GM19043 (cell line): ENCODE data around the gene PPP1R14B.
"Not testable (repeated sequence)": the region's sequence is repeated elsewhere in the genome, so short reads cannot be mapped to it uniquely, and the experiment has no call there.

Experiments
- ATAC-seq: cut with Tn5 transposase; IDR thresholded peaks from one replicate; pipeline ENCODE4 v1.9.1; 2021; ENCODE audit warnings: low read depth; ENCODE audit not compliant: unreplicated experiment

PPP1R14B gene

DNA sequence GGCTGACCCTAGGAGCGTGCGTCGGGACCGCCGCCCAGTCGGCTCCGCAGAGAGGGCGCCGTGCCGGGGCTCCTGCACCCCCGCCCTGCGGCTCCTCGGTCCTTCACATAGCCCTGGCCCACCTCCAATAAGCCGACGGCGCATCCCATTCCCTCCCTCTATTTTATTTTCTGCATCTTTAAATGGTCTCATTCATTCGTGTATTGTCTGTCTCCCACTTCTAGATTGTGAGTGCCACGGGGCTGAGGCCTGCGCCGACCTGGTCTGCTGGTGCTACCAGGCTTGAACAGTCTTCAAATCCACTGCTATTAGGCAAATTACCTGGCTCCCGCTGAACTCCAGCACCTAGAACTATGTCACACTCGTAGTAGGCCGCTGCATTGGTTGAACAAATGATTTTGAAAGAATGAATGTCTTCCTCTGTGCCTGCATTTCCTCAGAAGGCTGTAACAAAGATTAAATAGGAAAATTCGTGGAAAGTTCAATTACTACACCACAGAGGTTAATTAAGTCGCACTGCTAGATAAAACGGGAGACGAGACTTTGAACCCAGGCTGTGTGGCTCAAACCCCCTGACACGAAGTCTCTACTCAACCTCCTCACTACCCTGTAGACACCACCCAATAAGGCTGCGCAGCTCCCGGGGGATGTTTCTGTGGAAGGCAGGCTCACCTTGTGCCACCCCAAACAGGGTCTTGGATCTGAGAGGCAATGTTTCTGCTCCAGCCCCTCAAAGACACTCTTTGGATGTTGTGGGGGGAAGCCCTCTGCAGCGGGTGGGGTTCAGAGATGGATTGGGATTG is 1.2 kb upstream of the PPP1R14B start:
- ATAC-seq: no peak

DNA sequence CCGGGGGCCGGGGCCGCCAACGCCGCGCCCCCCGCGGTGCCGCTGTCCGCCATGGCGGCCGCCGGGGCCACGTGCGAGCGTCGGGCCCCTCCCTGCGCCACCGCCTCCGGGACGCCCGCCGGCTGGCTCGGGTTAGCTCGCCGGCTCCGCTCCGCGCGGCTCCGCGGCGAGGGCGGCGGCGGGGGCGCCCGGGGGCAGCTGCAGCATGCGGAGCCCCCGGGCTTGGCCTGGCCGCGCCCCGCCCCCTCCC is 197 bp downstream of the PPP1R14B start:
- ATAC-seq: not testable (repeated sequence)

DNA sequence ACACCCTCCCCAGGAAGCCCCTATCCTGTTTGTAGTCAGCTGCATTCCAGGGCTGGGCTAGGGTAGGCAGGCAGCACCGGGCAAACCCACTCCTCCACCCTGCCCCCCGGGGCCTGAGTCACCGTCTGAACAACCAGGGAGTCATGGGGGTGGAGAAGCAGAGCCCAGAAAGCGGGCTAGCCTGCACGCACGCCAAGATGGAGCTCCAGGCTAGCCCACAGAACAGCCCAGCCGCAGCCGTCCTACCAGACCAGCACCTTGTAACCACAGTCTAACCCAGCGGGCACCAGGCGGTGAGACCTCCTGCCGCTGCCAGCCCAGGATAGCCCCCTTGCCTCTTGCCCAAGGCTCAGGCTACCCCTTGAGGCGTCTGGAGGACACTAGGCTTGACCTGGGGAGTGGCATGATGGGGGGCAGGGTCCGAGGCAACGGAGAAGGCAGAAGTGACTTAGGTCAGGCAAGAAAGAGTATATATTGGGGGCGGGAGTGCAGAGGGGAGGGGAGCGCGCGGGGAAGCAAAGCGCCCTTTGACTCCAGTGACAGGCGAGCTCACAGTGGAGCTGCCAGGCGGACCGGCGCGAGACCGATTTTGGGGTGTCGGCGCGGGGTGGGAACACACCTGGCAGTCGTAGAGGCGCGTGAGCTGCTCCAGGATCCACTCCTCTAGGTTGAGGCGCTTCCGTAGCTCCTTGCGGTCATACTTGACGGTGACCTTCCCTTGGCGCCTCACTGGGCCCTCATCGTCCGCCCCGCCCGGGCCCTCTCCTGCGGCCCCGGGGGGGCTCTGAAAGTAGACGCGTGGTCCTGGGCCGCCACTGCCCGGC is 734 bp downstream of the PPP1R14B start:
- ATAC-seq: no peak

DNA sequence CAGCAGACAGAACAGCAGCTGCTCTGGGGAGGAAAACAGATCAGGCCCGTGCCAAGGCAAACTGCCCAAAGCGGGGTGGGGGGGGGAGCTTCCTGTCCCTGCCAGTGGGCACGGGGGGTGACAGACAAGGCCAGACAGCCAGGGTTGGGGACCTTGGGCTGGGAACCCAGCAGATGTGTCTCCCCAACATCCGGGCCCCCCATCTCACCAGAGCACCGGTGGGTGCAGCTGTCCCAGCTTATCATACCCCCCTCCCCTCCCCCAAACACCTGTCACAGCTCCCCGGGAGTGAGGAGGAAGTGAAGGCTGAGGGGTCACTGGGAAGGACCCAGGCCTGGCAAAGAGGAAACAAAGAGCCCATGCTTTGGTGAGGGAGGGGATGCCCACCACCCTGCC is 1.3 kb downstream of the PPP1R14B start:
- ATAC-seq: no peak

DNA sequence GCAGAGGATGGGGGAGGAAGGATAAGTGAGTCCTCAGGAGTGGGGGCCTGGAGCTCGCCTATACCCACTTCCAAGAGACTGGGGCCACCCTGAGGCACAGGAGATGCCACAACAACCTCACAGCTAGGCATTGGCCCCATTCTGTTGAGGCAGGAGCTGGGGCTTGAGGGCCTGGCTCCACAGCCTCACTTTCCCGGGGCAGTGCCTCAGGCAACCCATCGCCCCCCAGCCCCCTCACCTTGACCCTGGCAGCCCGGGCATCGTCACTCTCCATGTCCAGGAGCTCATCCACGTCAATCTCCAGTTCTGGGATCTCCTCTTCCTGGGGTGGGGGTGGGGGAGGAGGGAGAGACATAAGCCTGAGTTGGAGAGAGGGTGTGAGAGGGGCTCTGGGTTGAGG is 1.8 kb downstream of the PPP1R14B start:
- no peak for ATAC-seq

DNA sequence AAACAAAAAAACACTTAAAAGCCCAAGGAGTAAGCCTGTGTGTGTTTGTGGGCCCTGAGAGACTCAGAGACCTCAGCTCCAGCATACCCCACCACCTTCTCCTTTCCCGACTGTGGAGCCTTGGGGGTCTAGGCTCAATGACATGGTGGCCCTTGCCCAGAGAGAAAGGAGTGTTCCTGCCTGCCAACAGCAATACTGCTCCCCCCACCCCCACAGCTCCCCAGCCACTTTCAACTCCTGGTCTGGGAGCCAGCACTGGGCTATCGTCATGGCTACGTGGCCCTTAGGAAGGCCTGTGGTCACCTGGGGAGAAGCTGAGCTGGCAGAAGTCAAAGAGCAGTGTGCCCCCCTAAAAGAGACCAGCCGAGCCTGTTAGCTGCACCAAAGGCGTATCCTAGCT is 2.6 kb downstream of the PPP1R14B start:
- ATAC-seq: no peak

DNA sequence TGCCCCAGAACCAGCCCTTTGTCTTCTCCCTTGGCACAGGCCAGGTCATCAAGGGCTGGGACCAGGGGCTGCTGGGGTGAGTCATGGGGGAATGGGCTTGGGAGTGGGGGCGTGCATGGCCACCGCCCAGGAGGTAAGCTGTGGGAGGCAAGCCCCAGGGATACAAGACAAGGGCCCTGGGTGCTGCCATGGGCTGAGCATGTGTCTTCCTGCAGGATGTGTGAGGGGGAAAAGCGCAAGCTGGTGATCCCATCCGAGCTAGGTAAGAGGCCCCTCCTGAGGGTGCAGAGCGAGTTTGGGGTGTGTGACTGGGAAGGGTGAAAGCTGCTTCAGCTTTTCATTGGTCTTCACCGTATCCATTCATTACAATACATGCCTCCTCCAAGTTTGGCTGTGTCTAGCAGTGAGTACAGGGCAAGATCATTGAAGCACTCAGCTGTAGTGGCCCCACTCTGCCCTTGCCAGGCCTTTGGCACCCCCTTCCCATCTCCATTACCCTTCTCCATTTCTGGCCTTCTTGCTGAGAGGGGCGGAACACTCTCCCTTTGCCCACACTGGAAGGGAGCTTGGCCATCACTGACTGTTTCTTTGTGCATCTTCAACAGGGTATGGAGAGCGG is 3.4 kb downstream of the PPP1R14B start:
- ATAC-seq: no peak

DNA sequence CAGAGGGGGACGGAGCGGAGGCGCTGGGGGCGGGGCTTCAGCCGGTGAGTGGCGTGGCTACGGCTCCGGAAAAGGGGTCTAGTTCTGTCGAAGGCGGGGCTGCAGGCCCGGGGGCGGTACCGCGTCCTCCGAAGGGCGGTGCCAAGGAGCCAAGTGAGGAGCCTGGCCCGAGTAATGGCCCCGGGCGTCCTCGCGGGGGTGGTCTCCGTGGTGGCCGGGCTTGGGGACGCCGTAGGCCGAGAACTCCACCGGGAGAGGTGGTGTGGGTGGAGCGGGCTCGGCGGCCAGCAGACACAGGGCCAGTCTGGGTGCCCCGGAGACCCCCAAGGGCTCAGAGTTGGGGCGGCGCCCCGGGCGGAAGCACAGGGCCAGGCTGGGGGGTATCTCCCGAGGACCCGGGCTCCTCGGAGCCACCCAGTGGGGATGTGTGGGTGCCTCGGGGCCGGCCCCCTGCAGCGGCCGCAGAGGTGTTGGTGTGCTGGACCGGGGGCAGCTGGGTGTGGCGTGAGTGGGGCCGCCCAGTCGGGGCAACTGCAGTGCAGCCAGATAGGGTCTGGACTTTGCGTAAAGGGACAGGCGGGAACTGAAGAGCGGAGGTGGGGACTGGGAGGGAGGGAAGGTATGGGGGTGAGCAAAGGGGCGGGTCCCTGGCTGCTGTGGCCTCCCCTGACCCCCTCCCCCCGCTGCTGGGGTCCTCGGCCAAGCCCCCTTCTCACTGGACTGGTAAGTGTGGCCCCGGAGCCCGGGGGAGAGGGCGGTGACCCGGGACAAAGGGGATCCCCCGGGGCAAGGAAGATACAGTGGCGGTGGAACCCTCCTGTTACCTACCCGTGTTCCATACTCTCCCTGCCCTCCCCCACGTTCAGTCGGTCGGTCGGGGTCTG is 5.0 kb downstream of the PPP1R14B start:
- peak; percentile 53 for ATAC-seq

DNA sequence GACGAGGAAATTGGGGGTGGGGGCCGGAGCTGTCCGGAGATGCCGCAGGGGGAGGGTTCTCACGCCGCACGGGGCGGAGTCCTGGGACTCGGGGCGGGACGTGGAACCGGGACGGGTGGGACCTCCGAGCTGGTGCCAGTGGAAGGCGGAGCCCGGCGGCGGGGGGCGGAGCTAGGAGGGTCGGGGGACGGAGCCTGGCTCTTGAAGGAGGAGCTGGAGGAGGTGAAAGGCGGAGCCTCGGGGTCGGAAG is 5.6 kb downstream of the PPP1R14B start:
- ATAC-seq: peak; percentile 56

DNA sequence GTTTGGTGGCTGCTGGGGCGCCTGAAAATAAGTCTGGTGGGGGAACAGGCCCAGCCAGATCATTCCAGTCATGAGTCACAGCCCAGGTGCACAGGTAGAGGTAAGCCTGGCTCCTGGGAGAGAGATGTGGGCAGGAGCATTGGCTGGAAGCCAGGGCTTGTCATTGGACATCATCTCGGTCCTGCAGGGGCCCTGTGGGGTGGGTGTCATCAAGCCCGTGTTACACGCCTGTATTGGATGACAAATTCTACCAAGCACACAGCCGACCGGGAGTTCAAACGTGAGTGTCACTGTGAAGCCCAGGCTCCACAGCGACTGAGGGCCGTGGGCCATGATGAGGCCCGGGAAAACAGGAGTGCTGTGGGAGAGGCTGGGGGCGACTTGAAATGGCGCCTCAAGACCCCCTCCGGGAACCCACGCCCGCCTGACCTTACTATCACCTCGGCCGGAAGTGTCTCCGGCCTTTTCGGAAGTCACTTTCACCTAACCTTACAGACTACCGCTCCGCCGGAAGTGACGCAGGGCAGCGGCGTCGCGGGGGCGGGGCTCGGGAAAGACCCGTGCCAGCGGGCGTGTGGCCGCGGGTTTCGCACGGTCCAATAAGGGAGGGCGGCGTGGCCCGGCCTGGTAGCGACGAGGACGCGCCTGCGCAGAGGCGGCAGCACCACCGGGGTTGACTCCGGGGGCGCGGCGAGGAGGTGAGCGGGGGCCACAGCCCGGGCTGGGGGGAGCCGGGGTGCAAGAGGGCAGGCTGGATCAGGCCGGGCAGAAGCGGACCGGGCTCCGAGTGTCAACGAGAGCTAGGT is 6.1 kb downstream of the PPP1R14B start, which contains the start of gene FKBP2:
FKBP2 (plus strand) TSS at position 661 of the 806 bp plus-strand sequence. CDS start 1,293 bp downstream, outside the sequence.
- ATAC-seq: peak; percentile 34

DNA sequence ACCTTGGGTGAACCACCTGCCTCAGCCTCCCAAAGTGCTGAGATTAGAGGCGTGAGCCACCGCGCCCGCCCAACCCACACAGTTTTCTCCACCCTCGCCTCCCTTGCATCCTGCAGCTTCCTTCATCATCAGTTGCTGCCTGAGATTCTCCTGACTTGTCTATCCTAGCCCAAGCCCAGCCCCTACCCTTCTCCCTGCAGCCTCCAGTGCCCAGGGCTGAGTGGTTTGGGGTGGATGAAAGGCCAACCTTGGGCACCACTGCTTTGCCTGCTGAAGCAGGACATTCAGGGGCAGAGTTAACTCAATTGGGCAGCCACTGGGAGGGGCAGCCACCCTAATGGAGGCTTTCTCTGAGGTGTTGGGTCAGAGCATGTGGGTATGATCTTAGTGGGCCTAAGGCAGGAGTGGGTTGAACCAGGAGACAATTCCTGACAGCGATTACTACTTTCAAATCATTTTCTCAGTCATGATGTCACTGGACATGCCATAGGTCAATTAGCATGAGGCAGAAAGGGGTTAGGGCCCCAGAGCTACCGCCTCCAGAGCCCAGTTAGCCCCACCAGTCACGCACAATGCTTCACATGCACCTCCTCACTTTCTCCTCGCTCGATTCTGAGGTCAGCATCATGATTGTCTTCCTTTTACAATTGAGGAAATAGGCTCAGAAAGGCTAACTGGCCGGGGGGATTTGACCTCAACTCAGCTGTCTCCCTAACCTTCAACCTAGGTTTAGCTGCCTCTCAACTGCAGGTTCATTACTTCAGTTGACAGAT is 6.9 kb downstream of the PPP1R14B start:
- no peak for ATAC-seq

DNA sequence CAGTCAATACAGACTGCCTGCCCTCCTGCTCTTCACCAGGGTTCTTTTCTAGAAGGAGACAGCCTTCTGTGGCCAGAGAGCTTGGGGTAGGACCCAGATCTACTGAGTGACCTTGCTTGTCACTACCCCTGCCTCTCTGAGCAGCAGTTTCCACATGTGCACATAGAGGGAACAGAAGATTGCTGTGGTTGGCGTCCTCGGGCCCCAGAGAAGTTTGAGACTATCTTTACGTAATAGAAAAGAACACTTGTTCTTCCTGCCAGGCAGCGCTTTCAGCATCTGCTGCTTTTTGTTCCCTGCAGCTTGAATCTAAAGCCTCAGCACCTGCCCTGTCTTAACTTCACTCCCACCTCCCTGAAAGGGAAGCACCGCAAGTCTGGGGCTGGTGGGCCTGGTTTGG is 7.7 kb downstream of the PPP1R14B start:
- no peak for ATAC-seq

DNA sequence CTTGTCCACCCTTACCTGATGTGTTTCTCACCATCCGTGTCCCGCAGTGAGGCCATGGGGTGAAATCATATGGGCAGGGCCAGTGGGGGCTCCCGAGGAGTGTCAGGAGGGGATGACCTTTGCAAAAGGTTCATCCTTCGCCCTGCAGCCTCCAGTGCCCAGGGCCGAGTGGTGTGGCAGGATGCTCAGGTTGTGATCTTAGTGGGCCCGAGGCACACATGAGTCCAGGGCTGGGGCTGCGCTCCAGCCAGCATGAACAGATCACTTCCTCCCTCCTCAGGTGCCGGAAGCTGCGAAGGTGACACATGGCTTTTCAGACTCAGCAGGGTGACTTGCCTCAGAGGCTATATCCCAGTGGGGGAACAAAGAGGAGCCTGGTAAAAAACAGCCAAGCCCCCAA is 8.7 kb downstream of the PPP1R14B start:
- ATAC-seq: no peak

DNA sequence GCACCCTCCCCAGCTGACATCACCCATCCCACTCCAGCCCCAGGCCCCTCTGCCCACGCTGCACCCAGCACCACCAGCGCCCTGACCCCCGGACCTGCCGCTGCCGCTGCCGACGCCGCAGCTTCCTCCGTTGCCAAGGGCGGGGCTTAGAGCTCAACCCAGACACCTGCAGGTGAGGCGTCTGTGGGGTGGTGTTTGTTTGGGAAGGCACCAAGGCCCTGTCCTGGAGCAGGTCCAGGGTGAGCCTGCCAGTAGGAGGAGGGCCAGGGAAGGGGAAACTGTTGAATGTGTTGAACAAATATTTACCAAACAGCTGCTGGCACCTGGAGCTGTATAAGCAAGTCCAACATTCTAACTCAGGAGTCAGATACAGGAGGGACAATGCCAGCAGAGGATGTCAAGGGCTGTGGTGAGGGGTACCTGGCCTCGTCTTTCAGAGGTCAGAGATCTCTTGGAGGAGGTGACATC is 9.2 kb downstream of the PPP1R14B start:
- ATAC-seq: no peak

DNA sequence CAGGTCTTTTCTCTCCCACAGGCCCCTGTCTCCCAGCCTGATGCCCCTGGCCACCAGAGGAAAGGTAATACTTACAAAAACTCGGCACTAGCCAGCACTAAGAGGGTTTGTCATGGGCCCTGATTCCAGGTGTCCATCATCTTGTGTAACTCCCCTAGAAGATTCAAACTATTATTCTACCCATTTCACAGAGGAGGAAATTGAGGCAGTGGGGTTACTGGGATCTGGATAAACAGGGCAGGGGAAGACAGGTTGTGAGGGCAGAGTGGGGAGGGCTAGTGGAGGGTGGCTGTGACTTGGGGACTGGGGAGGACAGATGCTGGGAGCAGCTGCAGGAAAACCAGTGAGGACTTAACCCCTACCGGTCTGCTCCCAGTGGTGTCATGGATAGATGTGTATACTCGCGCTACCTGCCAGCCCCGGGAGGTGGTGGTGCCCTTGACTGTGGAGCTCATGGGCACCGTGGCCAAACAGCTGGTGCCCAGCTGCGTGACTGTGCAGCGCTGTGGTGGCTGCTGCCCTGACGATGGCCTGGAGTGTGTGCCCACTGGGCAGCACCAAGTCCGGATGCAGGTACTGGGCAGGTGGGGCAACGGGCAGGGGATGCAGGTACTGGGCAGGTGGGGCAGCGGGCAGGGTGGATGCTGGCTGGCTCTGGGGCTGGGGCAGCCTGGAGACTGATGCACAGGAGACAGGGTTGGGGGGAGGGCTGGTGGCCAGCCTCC is 11.1 kb downstream of the PPP1R14B start:
- ATAC-seq: no peak

DNA sequence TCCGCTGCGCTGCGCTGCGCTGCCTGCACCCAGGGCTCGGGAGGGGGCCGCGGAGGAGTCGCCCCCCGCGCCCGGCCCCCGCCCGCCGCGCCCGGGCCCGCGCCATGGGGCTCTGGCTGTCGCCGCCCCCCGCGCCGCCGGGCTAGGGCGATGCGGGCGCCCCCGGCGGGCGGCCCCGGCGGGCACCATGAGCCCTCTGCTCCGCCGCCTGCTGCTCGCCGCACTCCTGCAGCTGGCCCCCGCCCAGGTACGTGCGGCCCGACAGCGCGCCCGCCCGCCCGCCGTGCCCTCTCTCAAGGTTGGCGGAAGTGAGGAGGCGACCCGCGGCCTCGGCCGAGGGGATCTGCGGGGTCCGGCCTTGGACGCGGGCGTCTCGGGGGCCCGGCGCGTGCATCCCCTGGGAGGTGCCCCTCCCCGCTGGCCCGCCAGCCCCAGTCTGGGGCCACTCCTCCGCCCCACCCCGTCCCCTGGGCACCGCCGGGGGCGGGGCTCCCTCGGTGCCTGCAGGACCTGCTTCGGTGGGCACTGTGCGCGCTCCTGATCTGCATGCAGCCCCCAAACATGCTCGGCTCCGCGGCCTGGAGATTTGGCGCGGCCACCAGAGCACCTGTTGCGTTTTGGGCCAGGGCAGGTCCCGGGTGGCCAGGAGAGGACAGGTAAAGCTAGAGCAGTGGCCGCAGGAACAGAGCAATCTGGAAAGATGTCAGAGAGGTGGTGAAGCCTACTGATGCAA is 11.9 kb downstream of the PPP1R14B start:
- ATAC-seq: no peak

DNA sequence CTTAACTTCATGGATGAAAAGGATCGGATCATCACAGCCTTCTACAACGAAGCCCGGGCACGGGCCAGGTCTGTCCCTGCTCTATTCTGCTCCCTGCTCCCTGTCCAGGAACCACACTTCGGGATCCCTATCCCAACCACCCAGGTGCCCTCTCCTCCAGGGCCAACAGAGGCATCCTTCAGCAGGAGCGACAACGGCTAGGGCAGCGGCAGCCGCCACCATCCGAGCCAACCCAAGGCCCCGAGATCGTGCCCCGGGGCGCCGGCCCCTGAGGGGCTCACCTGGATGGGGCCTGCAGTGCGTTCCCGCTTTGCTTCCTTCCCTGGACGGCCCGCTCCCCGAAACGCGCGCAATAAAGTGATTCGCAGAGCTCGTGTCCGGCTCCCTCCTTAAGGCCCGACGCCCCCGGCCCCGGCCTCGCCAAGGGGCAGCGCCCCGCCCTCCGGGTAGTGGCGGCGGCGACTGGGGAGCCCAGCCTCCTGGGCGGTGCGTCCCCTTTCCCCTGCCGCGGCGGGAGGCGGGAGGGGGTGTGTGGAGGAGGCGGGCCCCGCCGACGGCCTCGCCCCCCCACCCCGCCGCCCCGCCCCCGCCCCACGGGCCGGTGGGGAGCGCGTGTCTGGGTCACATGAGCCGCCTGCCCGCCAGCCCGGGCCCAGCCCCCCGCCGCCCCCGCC is 12.7 kb downstream of the PPP1R14B start, which contains the start of gene VEGFB:
VEGFB (plus strand) TSS at position 672 of the 674 bp plus-strand sequence. CDS start 250 bp downstream, outside the sequence.
- no peak for ATAC-seq
